Stimulated activated CD4-positive, alpha-beta T cell treated with anti-CD3 and anti-CD28 coated beads, TNF-alpha, amount 100 ng/mL, for 1 hour (primary cell): ENCODE data around the gene TAPBPL.
A peak's percentile ranks its signal among the peaks of the same experiment; 100 is the strongest.
"Not testable (repeated sequence)": the region's sequence is repeated elsewhere in the genome, so short reads cannot be mapped to it uniquely, and the experiment has no call there.

Experiments used
- DNase-seq, 3 donors: peaks; one replicate each; pipeline ENCODE4 v3.0.0-alpha.2; 2020; ENCODE audit warnings: low read depth in 3 of 3, low spot score in 1 of 3

TAPBPL gene

DNA sequence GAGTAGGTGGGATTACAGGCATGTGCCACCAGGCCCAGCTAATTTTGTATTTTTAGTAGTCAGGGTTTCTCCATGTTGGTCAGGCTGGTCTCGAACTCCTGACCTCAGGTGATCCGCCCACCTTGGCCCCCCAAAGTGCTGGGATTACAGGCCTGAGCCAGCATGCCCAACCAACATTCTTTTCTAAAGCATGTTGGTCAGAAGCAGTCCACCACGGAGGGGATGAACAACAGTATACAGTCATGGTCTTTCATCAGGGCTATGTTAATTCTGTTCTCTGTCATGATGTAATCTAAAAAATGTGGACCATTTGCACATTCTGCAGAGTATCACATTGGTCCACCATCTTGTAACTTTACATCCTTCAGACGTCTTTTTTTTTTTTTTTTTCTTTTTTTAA is 37.6 kb downstream of the TAPBPL start:
- no peak for DNase-seq

DNA sequence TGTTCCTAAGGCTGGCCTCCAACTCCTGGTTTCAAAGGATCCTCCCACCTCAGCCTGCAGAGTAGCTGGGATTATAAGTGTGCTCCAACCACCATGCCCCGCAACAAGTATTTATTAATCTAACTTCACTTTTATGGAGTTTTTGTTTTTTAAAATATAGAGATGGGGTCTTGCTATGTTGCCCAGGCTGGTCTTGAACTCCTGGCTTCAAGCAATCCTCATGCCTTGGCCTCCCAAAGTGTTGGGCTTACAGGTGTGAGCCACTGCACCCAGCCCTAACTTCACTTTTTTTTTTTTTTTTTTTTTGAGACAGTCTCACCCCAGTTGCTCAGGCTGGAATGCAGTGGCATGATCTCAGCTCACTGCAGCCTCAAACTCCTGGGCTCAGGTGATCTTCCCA is 38.8 kb downstream of the TAPBPL start:
- not testable (repeated sequence) for DNase-seq

DNA sequence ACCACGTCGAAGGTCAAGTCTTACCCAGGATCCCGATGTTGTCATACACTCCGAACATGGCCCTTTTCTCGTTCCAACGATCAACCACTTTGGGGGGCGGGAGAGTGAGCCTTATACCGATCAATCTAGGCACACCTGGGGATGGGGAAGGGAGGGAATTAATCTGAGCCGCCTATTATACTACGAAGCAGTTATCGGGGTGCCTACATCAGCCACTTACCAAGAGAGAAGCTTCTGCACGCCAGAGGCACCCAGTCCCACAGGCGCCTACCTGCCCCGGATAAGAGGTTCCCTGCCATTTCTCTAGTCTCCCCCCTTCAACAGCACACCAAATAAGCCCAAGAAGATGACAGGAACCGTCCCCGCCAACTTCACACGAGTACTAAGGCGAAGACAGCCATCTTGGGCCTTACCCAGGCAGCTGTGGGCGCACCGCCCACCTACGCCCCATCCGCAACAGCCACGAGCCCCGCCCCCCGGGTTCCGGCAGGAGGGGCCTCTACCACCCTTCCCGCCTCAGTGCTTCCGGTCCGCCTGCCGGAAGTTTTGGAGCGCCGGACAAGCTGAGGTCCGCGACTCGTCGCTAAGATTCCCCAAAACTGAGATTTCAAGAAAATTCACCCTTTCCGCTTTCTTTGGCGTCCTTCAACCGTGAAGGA is 41.1 kb downstream of the TAPBPL start, which contains the start of gene MRPL51:
MRPL51 (minus strand) TSS at position 425 of the 659 bp plus-strand sequence; CDS start at position 299, 126 bp downstream.
- DNase-seq, result peak; percentile 83 to 98 (median 92)

DNA sequence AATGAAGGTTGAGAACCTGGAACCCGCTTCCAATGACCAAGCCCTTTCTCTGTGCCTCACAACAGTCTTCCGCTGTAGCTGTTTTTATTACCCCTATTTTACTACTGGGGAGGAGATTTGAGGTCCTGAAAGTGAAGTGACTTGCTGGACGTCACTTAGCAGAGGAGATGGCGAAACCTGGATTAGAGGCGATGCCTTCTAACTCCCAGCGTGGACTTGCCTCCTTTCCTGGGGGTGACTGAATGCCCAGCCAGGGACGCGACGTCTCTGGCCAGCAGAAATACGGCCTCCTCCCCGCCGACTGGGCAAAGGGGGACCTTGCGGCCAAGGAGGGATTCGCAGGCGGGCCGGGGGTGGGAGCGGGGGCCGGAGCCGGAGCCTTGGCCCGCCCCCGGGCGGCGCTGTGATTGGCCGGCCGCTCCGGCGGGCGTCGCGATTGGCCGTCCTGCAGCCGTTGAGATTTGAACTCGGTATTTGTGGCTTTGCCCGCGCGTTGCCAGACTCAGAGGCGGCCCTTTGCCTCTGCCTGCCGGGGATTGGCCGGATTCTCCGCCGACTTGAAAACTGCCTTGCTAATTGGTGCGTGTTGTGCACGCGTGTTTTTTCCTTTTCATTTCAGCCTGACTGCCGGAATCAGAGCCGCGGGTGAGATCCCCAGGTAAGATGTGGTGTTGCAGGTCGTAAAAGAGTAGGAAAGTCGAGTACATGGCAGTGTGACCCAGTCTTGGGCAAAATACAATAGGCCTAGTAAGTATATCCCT is 41.8 kb downstream of the TAPBPL start, which contains the start of gene NCAPD2:
NCAPD2 (plus strand) TSS at position 606 of the 761 bp plus-strand sequence. CDS start 997 bp downstream, outside the sequence.
- DNase-seq, result peak; percentile 82 to 86 (median 85)

DNA sequence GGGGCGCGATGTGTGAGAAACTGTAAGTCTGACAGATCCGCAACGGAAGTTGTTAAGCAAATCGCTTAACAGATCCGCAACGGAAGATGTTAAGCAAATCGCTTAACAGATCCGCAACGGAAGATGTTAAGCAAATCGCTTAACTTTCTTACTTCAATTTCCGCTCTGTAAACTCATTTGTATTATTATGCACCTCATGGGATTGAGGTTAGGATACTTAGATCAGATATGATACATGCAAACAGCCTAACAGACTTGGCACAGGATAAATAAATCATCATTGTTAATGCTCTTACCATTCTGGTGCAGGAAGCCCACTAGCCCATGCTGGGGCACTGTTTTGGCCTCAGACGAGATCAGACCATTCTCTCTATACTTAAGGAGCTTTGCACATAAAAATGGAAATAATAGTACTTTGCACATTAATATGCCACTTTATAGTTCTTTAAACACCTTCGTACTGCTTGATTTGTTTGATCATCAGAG is 42.5 kb downstream of the TAPBPL start:
- DNase-seq, result no peak

DNA sequence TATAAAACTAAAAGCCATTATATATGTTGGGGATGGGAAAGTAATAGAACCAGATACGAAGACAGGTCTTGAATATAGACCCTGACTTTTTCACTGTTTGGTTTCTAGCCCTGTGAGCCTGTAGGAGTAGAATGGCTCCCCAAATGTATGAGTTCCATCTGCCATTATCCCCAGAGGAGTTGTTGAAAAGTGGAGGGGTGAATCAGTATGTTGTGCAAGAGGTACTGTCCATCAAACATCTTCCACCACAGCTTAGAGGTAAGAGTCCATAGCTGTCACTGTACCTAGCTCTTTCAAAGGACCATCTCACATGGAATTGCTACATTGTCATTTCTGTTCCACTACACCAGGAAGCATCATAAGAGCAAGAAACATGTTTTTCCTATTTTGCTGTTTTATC is 43.1 kb downstream of the TAPBPL start:
- DNase-seq, result no peak

DNA sequence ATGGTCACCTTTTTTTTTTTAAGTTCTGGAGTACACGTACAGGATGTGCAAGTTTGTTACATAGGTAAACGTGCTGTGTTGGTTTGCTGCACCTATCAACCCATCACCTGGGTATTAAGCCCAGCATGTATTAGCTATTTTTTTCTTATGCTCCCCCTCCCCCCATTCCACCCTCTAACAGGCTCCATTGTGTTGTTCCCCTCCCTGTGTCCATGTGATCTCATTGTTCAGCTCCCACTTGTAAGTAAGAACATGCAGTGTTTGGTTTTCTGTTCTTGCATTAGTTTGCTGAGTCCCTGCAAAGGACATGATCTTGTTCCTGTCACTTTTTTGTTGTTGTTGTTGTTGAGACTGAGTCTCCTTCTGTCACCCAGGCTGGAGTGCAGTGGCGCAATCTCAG is 45.4 kb downstream of the TAPBPL start:
- not testable (repeated sequence) for DNase-seq

DNA sequence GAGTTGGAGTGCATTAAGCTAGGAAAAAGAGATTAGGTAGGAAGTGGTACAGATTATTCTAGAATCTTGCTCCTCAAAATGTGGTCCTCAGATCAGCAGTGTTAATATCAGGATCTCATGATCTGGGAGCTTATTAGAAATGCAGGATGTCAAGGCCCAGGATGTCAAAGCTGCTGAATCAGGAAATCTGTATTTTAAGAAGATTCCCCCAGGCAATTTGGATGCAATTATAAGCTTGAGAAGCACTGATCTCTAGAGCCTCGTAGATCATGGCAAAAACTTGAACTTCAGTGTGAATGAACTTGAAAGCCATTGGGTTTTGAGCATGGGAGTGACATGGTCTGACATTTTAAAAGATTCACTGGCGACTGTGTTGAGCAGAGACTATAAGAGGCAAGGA is 48.6 kb downstream of the TAPBPL start:
- no peak for DNase-seq

DNA sequence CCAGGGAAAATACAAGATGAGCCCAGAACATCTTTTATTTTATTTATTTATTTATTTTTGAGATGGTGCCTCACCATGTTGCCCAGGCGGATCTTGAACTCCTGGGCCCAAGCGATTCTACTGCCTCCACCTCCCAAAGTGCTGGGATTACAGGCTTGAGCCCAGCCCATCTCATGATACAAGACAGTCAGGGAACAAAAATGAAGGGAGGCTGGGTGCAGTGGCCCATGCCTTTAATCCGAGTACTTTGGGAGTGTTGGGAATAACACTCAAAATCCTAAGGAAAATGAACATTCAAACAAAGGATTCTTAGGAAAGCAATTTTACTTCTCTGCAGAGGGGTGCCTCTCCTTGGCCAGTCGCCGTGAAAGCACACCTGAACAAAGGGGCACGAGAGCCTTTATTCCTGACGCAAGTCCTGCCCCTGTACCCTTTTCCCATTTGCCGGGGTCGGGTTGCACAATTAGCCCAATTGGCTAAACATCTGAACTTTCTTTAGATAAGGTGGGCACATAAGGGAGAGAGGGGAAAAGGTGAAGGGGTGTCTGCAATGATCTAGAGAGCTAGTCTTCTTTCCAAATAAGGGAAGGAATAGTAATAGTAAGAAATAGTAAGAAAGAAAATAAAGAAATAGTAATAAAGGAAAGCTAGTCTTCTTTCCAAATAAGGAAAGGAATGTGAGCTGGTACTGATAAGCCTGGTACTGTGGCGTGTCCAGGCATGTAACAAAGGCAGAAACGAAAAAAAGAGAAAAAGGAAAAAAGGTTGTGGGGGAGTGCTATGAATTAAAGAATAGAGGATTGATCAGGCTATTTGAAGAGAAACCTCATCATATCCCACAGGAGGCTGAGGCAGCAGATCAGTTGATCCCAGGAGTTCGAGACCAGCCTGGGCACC is 55.5 kb downstream of the TAPBPL start:
- no peak for DNase-seq

DNA sequence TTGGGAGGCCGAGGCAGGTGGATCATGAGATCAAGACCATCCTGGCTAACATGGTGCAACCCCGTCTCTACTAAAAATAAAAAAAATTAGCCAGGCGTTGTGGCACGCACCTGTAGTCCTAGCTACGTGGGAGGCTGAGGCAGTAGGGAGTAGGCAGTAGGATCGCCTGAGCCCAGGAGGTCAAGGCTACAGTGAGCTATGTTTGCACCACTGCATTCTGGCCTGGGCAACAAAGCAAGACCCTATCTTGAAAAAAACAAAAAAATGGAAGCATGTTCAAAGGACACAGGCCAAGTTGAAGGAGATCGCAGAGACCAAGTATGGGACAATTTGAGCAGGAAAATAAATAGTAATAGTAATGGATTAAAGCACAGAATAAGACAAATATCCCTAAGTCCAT is 56.2 kb downstream of the TAPBPL start:
- no peak for DNase-seq
